GM23338 (cell line): ENCODE results near the gene CTXND2. TPM values are rescaled to one million over a fixed set of nuclear protein-coding genes. Genes with fewer than 3 reads are reported as not detected.

Experiments
- ATAC-seq: fragments of 200-7000 bp; cut with Tn5 transposase; 3 replicates; pipeline ENCODE4 v1.9.1; 2020
- DNase-seq: peaks from one replicate; pipeline ENCODE4 v3.0.0-alpha.2; 2015; ENCODE audit warnings: low spot score
- H2AFZ ChIP-seq: fragments of 200-600 bp; sonication (generic); 2 replicates; pipeline ENCODE4 v1.8.0; 2016; ENCODE audit warnings: antibody characterized with exemption, mild to moderate bottlenecking, moderate library complexity
- H3F3A ChIP-seq: fragments of 200-600 bp; sonication (generic); replicated peaks from 2 replicates; pipeline ENCODE4 v1.8.0; 2017; ENCODE audit warnings: antibody characterized with exemption, mixed run types, low read depth
- H3K27ac ChIP-seq: fragments of 200-600 bp; sonication (generic); 2 replicates; pipeline ENCODE4 v1.6.1; 2016; ENCODE audit warnings: low read depth
- H3K27me3 ChIP-seq: fragments of 200-600 bp; sonication (generic); 2 replicates; pipeline ENCODE4 v1.8.0; 2016; ENCODE audit warnings: mild to moderate bottlenecking, mixed run types, moderate library complexity; ENCODE audit not compliant: insufficient read depth
- H3K36me3 ChIP-seq: fragments of 200-600 bp; sonication (generic); 2 replicates; pipeline ENCODE4 v1.8.0; 2016; ENCODE audit warnings: mild to moderate bottlenecking; ENCODE audit not compliant: insufficient read depth
- H3K4me1 ChIP-seq: fragments of 200-600 bp; sonication (generic); 2 replicates; pipeline ENCODE4 v1.8.0; 2016; ENCODE audit warnings: mild to moderate bottlenecking, moderate library complexity; ENCODE audit not compliant: insufficient read depth
- H3K4me2 ChIP-seq: fragments of 200-600 bp; sonication (generic); 2 replicates; pipeline ENCODE4 v1.7.1; 2017; ENCODE audit warnings: mixed run types
- H3K4me3 ChIP-seq: fragments of 200-600 bp; sonication (generic); 2 replicates; pipeline ENCODE4 v1.6.1; 2016; ENCODE audit warnings: mixed run types
- H3K79me2 ChIP-seq: fragments of 200-600 bp; sonication (generic); replicated peaks from 2 replicates; pipeline ENCODE4 v1.8.0; 2017; ENCODE audit warnings: mild to moderate bottlenecking; ENCODE audit not compliant: insufficient read depth
- H3K9me2 ChIP-seq: fragments of 200-600 bp; sonication (generic); 2 replicates; pipeline ENCODE4 v1.8.0; 2017; ENCODE audit not compliant: insufficient read depth
- H4K20me1 ChIP-seq: fragments of 200-600 bp; sonication (generic); replicated peaks from 2 replicates; pipeline ENCODE4 v1.8.0; 2017; ENCODE audit warnings: mild to moderate bottlenecking; ENCODE audit not compliant: insufficient read depth
- H3K27ac Mint-ChIP-seq: 2 replicates; pipeline ENCODE4 v1.8.0; 2020; ENCODE audit warnings: inconsistent platforms, mild to moderate bottlenecking, moderate library complexity, mixed read lengths
- H3K27me3 Mint-ChIP-seq: 3 replicates; pipeline ENCODE4 v1.8.0; 2022; ENCODE audit warnings: low read depth, mild to moderate bottlenecking, moderate library complexity, mixed read lengths, inconsistent platforms; ENCODE audit not compliant: insufficient read depth, poor library complexity
- H3K36me3 Mint-ChIP-seq: 3 replicates; pipeline ENCODE4 v1.8.0; 2021; ENCODE audit warnings: low read depth, mild to moderate bottlenecking, inconsistent platforms, moderate library complexity, mixed read lengths
- H3K4me1 Mint-ChIP-seq: 3 replicates; pipeline ENCODE4 v1.8.0; 2020; ENCODE audit warnings: mild to moderate bottlenecking, inconsistent platforms, mixed read lengths
- H3K4me3 Mint-ChIP-seq: 3 replicates; pipeline ENCODE4 v1.8.0; 2021; ENCODE audit warnings: moderate library complexity, mild to moderate bottlenecking, inconsistent platforms, mixed read lengths
- H3K9me3 Mint-ChIP-seq: 3 replicates; pipeline ENCODE4 v1.8.0; 2020; ENCODE audit warnings: moderate library complexity, mild to moderate bottlenecking, inconsistent platforms, mixed read lengths
- CREB1 ChIP-seq: fragments of 250-450 bp; sonication (Bioruptor Pico); IDR thresholded peaks from 2 replicates; pipeline ENCODE4 v1.5.0; 2020; ENCODE audit warnings: low read depth, mild to moderate bottlenecking, moderate library complexity
- POLR2AphosphoS5 ChIP-seq: IDR thresholded peaks from 2 replicates; pipeline ENCODE4 v1.6.1; 2016; ENCODE audit warnings: antibody characterized with exemption, low read depth
- polyA plus RNA-seq: library from polyadenylated mRNA; unstranded; fragments of >200 nt; fragmentation: Nextera tagmentation; extraction: Ambion mirVana; gene quantifications from 2 replicates; pipeline ENCODE4 v1.2.1, GENCODE V29; 2016
- total RNA-seq: library from RNA; depleted of rRNA; stranded (reverse); fragments of >200 nt; shearing (Covaris generic); gene quantifications from 2 replicates; pipeline ENCODE4 v1.2.3, GENCODE V29; 2014
- TF ChIP-seq, protein P1 (sequence below): IDR thresholded peaks from 2 replicates; pipeline ENCODE4 v1.6.1; 2016; ENCODE audit warnings: antibody characterized with exemption
- TF ChIP-seq, protein P2 (sequence below), 2 experiments: fragments of 200-600 bp in 1 of 2; sonication (generic) in 1 of 2; conservative IDR thresholded peaks; 2 replicates each; pipeline versions ENCODE4 v1.5.1 to v1.6.1; 2016 to 2017; ENCODE audit warnings: antibody characterized with exemption in 2 of 2, low read depth in 2 of 2, mild to moderate bottlenecking in 2 of 2, moderate library complexity in 1 of 2
- TF ChIP-seq, protein P3 (sequence below): fragments of 250-450 bp; sonication (Bioruptor Pico); IDR thresholded peaks from 2 replicates; pipeline ENCODE4 v1.5.0; 2020; ENCODE audit warnings: mild to moderate bottlenecking, moderate library complexity

The CTXND2 gene
- total and polyA plus RNA-seq, 2 experiments from 2014 or later: not detected

DNA sequence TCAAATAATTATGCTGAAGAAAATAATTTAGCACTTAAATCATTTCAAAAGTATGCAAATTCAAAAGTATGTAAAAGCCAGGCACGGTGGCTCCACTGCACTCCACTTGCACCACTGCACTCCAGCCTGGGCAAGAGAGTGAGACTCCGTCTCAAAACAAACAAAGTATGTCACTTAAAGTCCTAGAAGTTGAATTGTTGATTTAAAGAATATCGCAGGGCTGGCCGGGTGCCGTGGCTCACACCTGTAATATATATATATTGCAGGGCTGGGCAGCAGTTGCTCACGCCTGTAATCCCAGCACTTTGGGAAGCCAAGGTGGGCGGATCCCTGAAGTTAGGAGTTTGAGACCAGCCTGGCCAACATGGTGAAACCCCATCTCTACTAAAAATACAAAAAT lies 30.5 kb downstream of the CTXND2 start (continued):
- TF ChIP-seq POLR2AphosphoS5: no peak
- TF ChIP-seq CREB1 (CRISPR knock-in tag): no peak

DNA sequence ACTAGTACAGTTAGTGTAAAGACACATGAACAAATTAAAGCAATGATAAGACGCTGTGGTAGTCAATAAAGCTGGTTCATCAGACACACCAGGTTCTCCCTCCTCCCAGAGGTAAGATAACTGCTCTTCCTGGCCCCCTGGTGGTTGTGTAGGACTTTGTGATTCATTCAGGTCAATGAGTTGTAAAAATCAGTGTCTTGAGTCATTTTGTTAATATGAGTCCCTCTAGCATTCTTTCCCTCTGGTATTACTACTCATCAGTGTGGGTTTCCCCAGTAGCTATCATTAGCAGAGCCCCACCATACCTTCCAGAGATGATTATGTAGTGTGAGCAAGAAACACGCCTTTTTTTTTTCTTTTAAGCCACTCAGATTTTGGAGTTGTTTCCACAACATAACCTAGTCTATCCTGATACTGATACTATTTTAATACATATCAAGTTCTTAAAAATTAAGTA lies 35.6 kb downstream of the CTXND2 start:
- H3K36me3 Mint-ChIP-seq: peaks cover 10% of the 10 kb centered on the region
- H3K4me1 Mint-ChIP-seq: peaks cover 10% of the 10 kb centered on the region
- H3K27ac ChIP-seq: peak overlapping the region; percentile 36; the same call in 1 of the 2 replicates
- no peak overlapping the region for H3K4me3 ChIP-seq
- peak; percentile 93 for DNase-seq
- no peaks in the 10 kb centered on the region for H3K27me3 ChIP-seq
- H3F3A ChIP-seq: peaks cover 4% of the 10 kb centered on the region; the same call in 1 of the 2 replicates
- H3K4me1 ChIP-seq: peaks cover 10% of the 10 kb centered on the region; the same call in 1 of the 2 replicates
- peak overlapping the region; percentile 42; the same call in 1 of the 2 replicates for H3K27ac Mint-ChIP-seq
- TF ChIP-seq POLR2AphosphoS5: no peak
- TF ChIP-seq, protein P1, sequence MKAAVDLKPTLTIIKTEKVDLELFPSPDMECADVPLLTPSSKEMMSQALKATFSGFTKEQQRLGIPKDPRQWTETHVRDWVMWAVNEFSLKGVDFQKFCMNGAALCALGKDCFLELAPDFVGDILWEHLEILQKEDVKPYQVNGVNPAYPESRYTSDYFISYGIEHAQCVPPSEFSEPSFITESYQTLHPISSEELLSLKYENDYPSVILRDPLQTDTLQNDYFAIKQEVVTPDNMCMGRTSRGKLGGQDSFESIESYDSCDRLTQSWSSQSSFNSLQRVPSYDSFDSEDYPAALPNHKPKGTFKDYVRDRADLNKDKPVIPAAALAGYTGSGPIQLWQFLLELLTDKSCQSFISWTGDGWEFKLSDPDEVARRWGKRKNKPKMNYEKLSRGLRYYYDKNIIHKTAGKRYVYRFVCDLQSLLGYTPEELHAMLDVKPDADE: no peak
- TF ChIP-seq, protein P2, sequence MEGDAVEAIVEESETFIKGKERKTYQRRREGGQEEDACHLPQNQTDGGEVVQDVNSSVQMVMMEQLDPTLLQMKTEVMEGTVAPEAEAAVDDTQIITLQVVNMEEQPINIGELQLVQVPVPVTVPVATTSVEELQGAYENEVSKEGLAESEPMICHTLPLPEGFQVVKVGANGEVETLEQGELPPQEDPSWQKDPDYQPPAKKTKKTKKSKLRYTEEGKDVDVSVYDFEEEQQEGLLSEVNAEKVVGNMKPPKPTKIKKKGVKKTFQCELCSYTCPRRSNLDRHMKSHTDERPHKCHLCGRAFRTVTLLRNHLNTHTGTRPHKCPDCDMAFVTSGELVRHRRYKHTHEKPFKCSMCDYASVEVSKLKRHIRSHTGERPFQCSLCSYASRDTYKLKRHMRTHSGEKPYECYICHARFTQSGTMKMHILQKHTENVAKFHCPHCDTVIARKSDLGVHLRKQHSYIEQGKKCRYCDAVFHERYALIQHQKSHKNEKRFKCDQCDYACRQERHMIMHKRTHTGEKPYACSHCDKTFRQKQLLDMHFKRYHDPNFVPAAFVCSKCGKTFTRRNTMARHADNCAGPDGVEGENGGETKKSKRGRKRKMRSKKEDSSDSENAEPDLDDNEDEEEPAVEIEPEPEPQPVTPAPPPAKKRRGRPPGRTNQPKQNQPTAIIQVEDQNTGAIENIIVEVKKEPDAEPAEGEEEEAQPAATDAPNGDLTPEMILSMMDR (conservative IDR thresholded peaks at IDR 0.05; ENCODE audit: low read depth in 2 of 2): peak; percentile 80 to 81
- TF ChIP-seq, protein P3, sequence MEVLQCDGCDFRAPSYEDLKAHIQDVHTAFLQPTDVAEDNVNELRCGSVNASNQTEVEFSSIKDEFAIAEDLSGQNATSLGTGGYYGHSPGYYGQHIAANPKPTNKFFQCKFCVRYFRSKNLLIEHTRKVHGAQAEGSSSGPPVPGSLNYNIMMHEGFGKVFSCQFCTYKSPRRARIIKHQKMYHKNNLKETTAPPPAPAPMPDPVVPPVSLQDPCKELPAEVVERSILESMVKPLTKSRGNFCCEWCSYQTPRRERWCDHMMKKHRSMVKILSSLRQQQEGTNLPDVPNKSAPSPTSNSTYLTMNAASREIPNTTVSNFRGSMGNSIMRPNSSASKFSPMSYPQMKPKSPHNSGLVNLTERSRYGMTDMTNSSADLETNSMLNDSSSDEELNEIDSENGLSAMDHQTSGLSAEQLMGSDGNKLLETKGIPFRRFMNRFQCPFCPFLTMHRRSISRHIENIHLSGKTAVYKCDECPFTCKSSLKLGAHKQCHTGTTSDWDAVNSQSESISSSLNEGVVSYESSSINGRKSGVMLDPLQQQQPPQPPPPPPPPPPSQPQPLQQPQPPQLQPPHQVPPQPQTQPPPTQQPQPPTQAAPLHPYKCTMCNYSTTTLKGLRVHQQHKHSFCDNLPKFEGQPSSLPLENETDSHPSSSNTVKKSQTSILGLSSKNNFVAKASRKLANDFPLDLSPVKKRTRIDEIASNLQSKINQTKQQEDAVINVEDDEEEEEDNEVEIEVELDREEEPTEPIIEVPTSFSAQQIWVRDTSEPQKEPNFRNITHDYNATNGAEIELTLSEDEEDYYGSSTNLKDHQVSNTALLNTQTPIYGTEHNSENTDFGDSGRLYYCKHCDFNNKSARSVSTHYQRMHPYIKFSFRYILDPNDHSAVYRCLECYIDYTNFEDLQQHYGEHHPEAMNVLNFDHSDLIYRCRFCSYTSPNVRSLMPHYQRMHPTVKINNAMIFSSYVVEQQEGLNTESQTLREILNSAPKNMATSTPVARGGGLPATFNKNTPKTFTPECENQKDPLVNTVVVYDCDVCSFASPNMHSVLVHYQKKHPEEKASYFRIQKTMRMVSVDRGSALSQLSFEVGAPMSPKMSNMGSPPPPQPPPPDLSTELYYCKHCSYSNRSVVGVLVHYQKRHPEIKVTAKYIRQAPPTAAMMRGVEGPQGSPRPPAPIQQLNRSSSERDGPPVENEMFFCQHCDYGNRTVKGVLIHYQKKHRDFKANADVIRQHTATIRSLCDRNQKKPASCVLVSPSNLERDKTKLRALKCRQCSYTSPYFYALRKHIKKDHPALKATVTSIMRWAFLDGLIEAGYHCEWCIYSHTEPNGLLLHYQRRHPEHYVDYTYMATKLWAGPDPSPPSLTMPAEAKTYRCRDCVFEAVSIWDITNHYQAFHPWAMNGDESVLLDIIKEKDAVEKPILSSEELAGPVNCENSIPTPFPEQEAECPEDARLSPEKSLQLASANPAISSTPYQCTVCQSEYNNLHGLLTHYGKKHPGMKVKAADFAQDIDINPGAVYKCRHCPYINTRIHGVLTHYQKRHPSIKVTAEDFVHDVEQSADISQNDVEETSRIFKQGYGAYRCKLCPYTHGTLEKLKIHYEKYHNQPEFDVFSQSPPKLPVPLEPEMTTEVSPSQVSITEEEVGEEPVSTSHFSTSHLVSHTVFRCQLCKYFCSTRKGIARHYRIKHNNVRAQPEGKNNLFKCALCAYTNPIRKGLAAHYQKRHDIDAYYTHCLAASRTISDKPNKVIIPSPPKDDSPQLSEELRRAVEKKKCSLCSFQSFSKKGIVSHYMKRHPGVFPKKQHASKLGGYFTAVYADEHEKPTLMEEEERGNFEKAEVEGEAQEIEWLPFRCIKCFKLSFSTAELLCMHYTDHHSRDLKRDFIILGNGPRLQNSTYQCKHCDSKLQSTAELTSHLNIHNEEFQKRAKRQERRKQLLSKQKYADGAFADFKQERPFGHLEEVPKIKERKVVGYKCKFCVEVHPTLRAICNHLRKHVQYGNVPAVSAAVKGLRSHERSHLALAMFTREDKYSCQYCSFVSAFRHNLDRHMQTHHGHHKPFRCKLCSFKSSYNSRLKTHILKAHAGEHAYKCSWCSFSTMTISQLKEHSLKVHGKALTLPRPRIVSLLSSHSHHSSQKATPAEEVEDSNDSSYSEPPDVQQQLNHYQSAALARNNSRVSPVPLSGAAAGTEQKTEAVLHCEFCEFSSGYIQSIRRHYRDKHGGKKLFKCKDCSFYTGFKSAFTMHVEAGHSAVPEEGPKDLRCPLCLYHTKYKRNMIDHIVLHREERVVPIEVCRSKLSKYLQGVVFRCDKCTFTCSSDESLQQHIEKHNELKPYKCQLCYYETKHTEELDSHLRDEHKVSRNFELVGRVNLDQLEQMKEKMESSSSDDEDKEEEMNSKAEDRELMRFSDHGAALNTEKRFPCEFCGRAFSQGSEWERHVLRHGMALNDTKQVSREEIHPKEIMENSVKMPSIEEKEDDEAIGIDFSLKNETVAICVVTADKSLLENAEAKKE (CRISPR knock-in tag): no peak
- H3K27me3 Mint-ChIP-seq: peaks cover 5% of the 10 kb centered on the region
- 0 out of 2 replicates have a peak, but pooled peaks cover 3% of the 10 kb centered on the region for H3K36me3 ChIP-seq
- 0 out of 2 replicates have a peak overlapping the region, but pooled peaks have one; percentile 11 for H3K4me2 ChIP-seq
- H3K79me2 ChIP-seq: peaks cover 9% of the 10 kb centered on the region
- peak overlapping the region; percentile 47 for H2AFZ ChIP-seq
- peak overlapping the region; percentile 2; the same call in 1 of the 3 replicates for H3K4me3 Mint-ChIP-seq
- H3K9me2 ChIP-seq: no peaks in the 10 kb centered on the region
- H4K20me1 ChIP-seq: no peaks in the 10 kb centered on the region
- peak; percentile 20 for ATAC-seq
- H3K9me3 Mint-ChIP-seq: no peaks in the 10 kb centered on the region
